Dedifferentiated amniotic fluid mesenchymal stem cell (primary cell): ENCODE measurements around the gene HK1.
"Not testable (repeated sequence)": the region's sequence is repeated elsewhere in the genome, so short reads cannot be mapped to it uniquely, and the experiment has no call there.

Source experiments
- DNase-seq: peaks from one replicate; pipeline ENCODE4 v3.0.0-alpha.2; 2016; ENCODE audit errors: extremely low spot score

HK1 gene

GRCh38 chr10:69259547-69260243, 18.6 kb upstream of the HK1 start:
- DNase-seq: no peak

GRCh38 chr10:69261184-69261583, 17.1 kb upstream of the HK1 start:
- no peak for DNase-seq

- no peak for DNase-seq
Measured at GRCh38 chr10:69262292-69262751, 16.0 kb upstream of the HK1 start.

- no peak for DNase-seq
Measured at GRCh38 chr10:69265521-69265920, 12.8 kb upstream of the HK1 start.

GRCh38 chr10:69268761-69269416, 9.4 kb upstream of the HK1 start:
- DNase-seq: no peak

- no peak for DNase-seq
Measured at GRCh38 chr10:69269761-69270160, 8.5 kb upstream of the HK1 start.

- no peak for DNase-seq
Measured at GRCh38 chr10:69270990-69271389, 7.3 kb upstream of the HK1 start.

- no peak for DNase-seq
Measured at GRCh38 chr10:69272624-69273023, 5.7 kb upstream of the HK1 start.

- no peak for DNase-seq
Measured at GRCh38 chr10:69275444-69275843, 2.9 kb upstream of the HK1 start.

GRCh38 chr10:69276503-69276902, 1.8 kb upstream of the HK1 start:
- DNase-seq: no peak

GRCh38 chr10:69279110-69279509, 814 bp downstream of the HK1 start:
- no peak for DNase-seq

- DNase-seq: no peak
Measured at GRCh38 chr10:69281507-69282413, 3.5 kb downstream of the HK1 start.

- DNase-seq: not testable (repeated sequence)
Measured at GRCh38 chr10:69284402-69284801, 6.1 kb downstream of the HK1 start.

- no peak for DNase-seq
Measured at GRCh38 chr10:69285699-69286098, 7.4 kb downstream of the HK1 start.

GRCh38 chr10:69287181-69287580, 8.9 kb downstream of the HK1 start:
- no peak for DNase-seq

GRCh38 chr10:69290993-69291392, 12.7 kb downstream of the HK1 start:
- no peak for DNase-seq

GRCh38 chr10:69292459-69292858, 14.2 kb downstream of the HK1 start:
- no peak for DNase-seq

GRCh38 chr10:69295027-69295636, 16.8 kb downstream of the HK1 start:
- no peak for DNase-seq

- no peak for DNase-seq
Measured at GRCh38 chr10:69303632-69304051, 25.3 kb downstream of the HK1 start.

GRCh38 chr10:69306421-69306820, 28.1 kb downstream of the HK1 start:
- no peak for DNase-seq

GRCh38 chr10:69307434-69307833, 29.1 kb downstream of the HK1 start:
- DNase-seq: no peak

- DNase-seq: not testable (repeated sequence)
Measured at GRCh38 chr10:69308304-69308703, 30.0 kb downstream of the HK1 start.
